HG03558 (cell line): Measurements from ENCODE around the gene TKFC.

Experiments
- ATAC-seq: cut with Tn5 transposase; IDR thresholded peaks from one replicate; pipeline ENCODE4 v1.9.1; 2021; ENCODE audit warnings: moderate number of reproducible peaks; ENCODE audit not compliant: unreplicated experiment; ENCODE audit errors: extremely low read depth

TKFC gene, protein sequence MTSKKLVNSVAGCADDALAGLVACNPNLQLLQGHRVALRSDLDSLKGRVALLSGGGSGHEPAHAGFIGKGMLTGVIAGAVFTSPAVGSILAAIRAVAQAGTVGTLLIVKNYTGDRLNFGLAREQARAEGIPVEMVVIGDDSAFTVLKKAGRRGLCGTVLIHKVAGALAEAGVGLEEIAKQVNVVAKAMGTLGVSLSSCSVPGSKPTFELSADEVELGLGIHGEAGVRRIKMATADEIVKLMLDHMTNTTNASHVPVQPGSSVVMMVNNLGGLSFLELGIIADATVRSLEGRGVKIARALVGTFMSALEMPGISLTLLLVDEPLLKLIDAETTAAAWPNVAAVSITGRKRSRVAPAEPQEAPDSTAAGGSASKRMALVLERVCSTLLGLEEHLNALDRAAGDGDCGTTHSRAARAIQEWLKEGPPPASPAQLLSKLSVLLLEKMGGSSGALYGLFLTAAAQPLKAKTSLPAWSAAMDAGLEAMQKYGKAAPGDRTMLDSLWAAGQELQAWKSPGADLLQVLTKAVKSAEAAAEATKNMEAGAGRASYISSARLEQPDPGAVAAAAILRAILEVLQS

GRCh38 chr11:61332797-61333549, at the start of gene TKFC, which contains the start of gene DDB1:
Gene TKFC (plus strand): TSS chr11:61333228. CDS start chr11:61334729, 1,501 bp downstream.
Gene DDB1 (minus strand): TSS chr11:61333105. CDS start chr11:61332968, 137 bp downstream.
- ATAC-seq = peak; percentile 56

DNA sequence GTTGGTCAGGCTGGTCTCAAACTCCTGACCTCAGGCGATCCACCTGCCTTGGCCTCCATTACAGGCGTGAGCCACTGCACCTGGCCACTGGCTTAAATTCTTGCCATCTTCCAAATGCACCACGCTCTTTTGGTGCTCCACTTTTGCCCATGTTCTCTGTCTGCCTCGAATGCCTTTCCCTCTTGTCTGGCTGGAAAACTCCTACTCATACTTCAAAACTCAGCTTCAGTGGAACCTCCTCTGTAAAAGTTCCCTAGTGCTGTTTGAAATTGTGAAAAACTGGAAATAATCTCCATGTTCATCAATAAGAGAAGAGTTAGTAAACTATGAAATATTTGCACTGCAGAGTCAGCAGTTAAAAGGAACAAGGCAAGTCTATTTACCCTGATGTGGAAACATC, 49.4 kb upstream of the TKFC start:
- no peak for ATAC-seq

DNA sequence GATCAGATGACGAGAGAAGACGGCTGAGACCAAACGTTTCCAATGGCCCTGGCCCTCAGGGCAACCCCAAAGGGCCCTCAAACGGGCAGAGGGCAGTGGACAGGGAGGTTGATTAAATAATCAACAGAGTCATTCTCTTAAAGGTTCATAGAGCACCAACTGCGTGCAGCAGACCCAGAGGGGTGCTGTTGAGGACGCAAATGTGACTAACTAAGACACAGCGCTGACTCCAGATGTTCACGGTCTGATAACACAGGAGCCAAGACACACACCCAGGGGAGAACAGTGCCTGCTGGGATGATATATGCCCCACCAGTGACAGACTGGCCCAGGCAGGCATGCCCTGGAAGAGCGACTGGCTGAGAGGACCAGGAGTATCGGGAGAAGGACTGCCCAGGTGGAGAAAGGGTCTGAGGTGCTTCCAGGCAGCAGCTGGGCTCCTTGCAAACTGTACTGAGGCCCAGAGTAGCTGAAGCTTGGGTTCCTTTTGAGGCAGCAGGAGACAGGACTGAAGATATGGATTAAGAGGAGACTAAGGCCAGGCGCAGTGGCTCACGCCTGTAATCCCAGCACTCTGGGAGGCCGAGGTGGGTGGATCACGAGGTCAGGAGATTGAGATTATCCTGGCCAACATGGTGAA, 45.6 kb upstream of the TKFC start:
- no peak for ATAC-seq

DNA sequence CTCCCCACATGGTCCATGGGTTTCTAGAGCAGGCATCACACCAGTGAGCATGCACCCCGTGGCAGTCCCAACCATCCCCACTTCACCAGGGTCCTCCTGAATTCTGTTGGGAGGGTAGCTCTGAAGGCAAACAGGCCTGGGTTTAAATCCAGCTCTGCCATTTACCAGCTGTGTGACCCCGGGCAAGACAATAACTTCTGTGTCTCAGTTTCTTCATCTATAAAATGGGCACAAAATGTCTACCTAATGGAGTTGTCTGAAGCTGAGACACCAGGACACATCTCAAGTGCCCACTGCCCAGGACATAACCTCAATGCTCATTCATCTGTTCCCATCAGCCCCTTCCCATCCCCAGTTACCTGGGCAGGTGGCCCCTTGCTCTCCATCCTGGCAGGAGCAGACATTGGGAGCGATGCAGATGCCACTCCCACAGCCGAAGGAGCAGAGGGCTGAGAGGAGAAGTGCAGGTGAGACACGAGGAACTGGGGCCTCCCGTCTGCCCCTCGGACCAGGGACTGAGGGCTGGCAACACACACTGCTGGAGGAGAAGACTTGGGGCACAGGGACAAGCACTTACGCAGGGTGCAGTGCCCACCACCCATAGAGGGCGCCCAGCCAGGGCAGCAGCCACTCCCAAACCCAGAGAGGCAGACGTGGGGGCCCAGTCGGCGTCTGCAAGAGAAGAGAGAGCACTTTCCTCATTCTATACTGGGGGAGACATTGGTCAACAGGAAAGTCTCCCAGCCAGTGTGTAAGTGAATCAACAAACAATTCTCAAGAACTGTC, 41.9 kb upstream of the TKFC start:
- ATAC-seq = no peak

DNA sequence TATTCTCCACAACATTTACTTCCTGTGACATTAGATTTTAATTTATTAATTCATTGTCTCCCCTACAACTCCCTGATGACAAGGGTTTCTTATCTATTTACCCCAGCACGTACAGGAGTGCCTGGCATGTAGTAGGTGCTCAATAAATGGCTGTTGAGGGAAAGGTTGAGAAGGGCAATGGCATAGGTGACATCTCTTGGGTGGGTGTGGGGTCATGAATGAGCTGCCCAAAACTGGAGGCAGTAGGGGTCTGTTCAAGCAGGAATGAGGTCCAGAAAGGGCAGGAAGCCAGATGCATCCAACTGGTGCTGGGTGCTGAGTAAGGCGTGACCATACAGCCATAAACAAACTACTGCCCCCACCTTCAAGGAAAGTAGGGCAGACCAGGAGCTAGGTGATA, 40.7 kb upstream of the TKFC start:
- no peak for ATAC-seq

GRCh38 chr11:61293867-61294716, 38.9 kb upstream of the TKFC start:
- ATAC-seq = peak; percentile 16

- ATAC-seq = peak; percentile 60
These were observed 38.1 kb upstream of the TKFC start, which contains the start of gene VWCE for GRCh38 chr11:61294717-61295595. Gene VWCE (minus strand): TSS chr11:61295316. CDS start chr11:61295037, 279 bp downstream.

DNA sequence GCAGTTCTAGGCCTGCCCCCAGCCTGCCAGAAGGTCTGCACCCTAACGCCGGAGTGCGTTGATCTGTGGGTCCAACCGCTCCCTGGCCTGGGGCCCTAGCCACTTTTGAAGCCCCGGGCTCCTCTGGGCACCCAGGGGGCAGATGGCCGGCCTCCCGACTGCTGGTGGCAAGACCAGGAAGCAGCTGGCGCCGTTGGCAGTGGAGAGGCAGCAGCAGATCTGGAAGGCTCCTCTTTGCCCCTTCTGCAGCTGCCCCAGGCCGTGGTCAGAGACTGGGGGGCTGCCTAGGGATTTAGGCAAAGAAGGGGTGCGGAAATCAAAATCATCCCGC, 37.5 kb upstream of the TKFC start:
- ATAC-seq = no peak

GRCh38 chr11:61297341-61297740, 35.7 kb upstream of the TKFC start:
- no peak for ATAC-seq

DNA sequence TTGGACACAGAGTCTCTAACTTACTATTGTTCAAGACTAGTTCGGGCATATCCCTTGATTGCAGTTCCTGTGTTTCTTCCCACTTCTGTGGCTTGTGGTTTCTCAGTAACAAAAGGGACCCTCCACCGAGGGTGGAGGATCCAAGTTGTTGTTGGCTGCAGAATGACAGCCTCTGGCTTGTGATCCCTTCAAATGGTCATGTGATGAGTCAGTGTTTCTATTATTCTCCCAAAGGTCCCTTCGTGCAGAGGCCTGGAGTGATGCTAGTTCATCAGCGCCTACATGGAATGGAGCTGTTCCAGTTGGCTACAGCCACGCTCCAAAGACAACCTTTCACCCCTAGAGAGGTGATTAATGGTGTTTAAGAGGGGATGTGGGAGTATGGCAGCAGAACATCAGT, 35.3 kb upstream of the TKFC start:
- ATAC-seq = no peak

DNA sequence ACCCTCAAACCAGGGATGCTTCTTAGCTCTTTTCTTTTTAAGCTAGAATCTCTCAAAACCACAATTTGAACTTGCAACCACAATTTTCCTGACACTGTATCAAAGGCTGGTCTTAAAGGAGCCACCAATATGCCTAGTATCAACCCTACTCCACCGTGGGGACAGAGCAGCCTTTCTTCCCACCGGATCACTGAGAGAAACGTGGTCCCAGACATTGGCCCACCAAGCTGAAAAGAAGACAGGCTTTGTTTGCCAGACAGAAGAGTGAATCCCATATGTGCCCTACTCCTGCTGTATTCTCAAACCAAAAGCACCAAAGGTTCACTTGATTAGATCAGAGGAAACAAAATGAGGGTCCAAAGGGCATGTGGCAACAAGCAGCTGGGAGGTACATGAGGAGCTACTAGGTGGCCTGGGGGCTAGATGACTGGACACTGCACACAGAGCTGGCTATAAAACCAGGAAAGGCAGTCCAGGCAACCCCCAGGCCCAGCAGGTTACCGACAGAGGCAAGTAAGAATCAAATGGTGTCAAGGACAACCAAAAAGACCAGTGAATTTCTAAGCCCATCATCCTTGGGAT, 34.3 kb upstream of the TKFC start:
- no peak for ATAC-seq

- no peak for ATAC-seq
These were observed 30.5 kb upstream of the TKFC start for GRCh38 chr11:61302550-61302949.

DNA sequence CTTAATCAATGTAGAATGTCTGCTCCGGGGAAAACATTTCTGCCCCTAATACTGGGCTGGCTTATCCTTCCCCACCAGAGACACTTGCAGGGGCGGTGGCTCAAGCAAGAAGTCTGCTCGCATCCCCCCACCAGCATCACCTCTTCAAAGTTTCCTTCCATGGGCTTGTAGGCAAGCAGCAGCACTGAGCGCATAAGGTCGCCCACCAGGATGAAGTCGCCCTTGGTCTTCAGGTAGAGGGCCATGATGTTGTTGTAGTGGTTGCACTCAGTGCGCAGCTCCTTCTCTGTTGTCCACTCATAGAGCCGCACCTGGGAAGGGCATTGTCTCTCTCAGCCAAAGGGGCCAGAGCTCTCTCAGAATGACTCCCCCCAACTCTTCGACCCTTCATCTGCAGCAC, 29.3 kb upstream of the TKFC start:
- no peak for ATAC-seq

DNA sequence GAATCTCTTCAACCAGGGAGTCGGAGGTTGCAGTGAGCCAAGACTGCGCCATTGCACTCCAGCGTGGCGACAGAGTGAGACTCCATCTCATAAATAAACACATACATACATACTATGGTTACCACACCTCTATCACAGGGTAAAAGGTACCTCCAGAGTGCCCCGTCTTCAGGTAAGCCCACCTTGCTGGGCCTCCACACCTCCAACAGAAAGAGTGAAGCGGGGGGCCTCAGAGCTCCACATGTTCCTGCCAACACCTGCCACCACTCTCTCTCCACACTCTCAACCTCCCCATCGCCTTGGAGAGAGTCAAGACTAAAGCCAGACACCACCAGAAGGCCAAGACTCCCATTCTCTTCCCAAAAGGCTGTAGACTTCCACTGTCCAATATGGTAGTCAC, 27.6 kb upstream of the TKFC start:
- no peak for ATAC-seq

GRCh38 chr11:61306221-61306620, 26.8 kb upstream of the TKFC start:
- ATAC-seq = no peak

GRCh38 chr11:61307354-61307753, 25.7 kb upstream of the TKFC start:
- no peak for ATAC-seq

DNA sequence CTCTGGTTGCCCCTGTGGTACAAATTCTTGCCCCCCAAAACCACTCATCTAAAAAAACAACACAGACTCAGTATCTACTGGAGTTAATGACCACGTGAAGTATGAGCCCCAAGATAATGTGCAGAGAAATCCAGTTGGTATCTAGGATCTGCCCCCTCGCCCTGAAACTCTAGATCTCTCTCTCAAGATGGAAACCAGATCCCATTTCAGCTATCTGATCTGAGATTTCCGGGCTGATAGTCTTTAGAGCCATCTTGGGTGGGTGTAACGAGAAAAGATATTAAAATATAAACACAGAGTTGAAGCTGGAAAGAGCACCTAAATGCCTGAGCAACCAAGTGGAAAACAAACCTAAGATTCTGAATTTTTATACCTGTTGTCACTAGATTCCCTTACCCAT, 23.9 kb upstream of the TKFC start:
- ATAC-seq = no peak

- ATAC-seq = no peak
These were observed 23.3 kb upstream of the TKFC start for GRCh38 chr11:61309739-61310138.
